SKM-1 treated with dmso at 0.1 percent for 144 hours (cell line): ENCODE results near the gene FOXO3.

ENCODE experiments used
- DNase-seq: peaks from one replicate; lab custom pipeline; 2025; ENCODE audit not compliant: unreplicated experiment; lab: John Stamatoyannopoulos, UW

The FOXO3 gene

GRCh38 chr6:108574457-108575141 is 13.9 kb downstream of the FOXO3 start:
- DNase-seq = no peak

DNA sequence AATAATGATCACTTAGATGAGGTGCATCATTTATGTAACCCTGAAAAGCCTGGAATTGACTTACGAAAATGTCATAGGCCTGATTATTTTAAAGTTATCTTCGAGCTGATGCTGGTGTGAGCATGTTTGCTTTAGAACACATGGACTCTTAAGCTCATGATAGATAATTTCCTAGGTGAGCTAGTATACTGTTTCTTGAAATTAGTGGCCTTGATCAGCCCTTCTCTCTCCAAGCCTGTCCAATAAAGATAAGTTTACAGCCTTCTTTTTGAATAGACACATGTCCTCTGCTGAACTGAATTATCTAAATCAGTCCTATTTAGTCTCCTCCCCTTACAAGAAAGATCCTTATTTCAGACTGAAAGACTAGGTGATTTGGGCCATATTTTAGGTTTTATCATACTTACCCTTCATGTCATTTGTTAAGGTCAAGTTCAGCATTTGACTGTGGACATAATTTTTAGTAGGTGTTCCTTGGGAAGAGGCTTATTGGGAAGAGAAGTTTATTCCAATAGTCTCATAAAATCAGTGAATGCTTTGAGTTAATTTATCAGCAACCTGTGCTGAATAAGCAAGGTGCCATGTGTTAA is 15.3 kb downstream of the FOXO3 start:
- no peak for DNase-seq

DNA sequence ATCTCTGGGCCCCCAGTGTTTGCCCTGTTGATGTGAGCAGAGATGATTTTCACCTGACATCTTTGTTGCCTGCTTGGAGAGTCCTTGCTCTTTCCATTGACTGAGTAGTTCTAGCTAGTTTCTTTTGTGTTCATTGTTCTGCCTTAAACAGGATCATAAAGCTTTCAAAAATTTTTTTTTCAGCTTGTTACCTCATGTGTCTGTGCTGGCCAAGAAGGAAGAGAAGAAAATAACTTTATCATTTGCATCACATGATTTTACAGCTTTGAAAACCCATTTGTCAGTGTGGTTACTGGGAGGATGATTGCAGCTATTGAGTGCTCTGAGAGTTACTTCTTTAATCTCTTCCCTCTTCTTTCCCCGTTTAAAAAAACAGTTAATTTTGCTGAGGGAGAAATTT is 16.0 kb downstream of the FOXO3 start:
- no peak for DNase-seq

- no peak for DNase-seq
Observed at GRCh38 chr6:108578166-108578565, 17.4 kb downstream of the FOXO3 start.

GRCh38 chr6:108578595-108579327 is 18.0 kb downstream of the FOXO3 start:
- DNase-seq = no peak

DNA sequence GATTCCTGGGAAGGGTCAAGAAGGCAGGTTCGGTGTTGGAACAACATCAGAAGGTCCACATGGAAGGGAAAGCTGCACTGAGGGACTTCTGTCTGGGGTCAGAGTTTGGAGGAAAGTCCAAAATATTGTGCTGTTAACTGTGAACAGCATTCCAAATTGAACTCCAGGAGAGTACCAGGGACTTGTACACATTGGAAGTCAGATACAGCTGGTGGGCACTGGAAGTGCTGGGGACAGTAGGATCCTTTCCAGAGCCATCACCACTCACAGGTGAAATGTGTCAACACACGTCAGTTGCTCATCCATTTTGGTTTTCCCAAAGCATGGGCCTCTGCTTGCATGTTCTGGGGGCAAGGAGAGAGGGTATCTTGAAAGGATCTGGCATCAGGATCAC is 18.6 kb downstream of the FOXO3 start:
- DNase-seq = no peak

- DNase-seq = no peak
Observed at GRCh38 chr6:108580646-108581045, 19.9 kb downstream of the FOXO3 start.

DNA sequence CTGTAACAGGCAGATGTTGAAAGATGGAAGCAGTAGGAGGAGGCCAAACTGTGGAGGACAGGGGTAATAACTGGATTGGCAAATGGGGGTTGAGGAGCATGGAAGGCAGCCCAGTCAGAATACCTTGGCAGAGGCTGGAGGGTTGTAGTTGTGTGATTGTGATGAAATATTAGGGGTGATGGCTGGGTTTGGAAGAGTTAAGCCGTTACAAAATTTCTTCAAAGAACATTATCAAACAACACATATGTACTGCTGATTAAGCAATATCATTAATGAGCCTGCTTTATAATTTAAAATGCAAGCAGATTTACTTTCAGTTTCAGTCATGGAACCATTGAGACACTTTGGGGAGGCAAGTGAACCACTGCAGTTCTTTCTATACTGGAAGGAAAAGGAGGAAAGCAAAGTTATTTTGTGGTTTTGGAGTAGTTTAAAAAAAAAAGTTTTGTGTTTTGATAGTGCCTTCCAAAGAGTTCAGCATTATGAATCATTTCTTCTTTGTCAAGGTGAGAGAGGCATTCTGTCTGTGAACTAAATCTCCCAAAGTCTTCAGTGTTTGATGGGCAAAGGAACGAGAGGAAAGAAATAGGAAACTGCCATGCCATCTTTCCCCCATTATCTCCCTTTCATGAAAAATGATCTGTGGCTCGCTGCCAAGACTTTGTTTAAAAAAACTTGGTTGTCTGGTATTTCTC is 20.7 kb downstream of the FOXO3 start:
- no peak for DNase-seq

DNA sequence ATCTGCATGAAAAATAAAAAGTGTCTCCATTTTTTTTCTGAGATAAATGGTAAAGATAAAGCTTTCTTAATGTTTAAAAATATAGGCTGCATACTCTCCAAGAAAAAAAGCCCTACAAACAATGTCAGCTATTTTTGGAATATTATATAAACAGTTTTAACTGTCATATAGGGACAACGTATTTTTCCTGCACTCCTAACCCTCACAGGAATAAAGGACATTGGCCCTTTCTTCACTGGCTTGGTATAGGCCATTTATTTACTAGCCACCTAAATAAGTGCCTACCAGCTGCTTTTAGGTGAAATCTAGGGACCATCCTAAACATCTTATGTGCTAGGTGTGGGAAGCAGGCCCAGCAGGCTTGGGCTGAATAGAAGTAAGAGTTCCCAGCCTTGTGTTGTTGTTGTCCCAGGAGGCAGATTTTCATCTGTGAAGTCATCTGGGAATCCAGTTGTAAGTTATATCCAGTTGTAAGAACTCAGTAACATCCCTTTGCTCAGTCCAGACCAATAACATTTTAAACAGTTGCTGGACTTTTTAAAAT is 21.3 kb downstream of the FOXO3 start:
- no peak for DNase-seq

GRCh38 chr6:108582618-108583017 is 21.9 kb downstream of the FOXO3 start:
- DNase-seq = no peak

DNA sequence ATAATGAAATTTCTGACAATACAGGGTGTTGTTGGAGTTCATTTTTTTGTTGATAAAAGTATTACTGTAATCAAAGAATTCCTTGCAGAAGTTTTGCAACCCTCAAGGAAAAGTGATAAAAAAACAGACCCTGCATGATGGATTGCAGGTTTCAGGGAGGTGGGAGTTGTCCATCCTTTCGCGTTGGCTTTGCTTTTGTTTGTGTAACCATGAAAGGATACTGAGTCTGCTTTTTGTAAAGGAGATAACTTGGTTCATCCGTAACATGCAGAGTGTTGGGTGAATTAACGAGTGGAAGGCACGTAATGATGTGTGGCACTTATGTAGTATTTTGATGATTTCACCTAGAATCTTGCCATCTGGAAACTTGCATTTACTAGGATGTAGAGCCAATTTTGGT is 23.6 kb downstream of the FOXO3 start:
- no peak for DNase-seq

DNA sequence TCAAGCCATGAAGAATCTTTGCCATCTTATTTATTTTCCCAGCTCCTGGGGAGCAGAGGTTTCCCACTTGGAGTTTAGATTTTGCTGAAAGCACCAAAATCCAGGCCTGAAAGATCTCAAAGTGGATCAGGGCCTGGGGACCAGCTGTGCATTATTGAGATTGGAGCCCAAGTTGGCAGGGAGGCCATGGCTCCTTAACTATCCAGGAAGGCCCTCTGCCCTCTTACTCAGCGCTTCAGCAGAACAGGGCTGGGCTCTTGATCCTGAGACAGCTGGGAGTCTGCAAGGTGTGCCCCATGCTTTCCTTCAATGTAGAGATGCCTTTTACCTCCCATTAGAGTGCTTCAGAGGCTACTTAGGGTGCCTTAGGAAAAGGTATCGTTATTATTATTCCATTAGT is 24.6 kb downstream of the FOXO3 start:
- DNase-seq = no peak

GRCh38 chr6:108585921-108586536 is 25.3 kb downstream of the FOXO3 start:
- no peak for DNase-seq

DNA sequence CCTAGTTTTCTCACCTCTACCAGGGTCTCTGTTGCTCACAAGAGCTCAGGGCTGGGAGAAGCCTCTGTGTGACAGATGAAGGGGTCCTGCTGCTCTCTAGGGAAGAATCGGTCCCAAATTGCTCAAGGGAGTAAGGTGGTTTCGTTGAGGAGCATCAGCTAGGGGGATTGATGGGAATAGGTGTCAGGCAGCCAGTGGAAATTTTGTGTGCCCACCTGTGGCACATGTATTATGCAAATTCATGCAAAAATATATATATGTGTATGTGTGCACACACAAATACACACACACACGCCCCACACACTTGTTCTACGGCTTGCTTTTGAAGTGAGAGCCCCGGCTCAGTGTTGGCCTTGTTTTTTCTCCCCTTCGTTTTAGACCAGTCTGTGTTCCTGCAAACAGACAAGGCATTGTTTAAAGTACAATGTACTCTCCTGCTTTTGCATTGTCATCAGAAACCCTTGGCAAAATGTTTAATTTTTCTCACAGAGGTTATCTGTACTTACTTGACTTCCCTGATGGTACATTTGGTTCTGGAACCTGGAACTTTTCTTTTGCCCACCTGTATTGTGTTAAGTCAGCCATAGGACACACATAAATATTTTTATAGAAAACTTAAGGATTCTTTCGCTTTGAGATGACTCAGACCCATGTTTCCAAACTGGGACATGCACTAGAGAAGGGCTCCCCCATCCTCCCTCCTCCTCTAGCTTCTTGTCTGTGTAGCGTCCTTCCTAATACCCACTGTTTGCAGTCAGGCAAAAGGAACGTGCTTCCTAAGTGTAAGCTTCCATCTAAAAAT is 26.7 kb downstream of the FOXO3 start:
- DNase-seq = no peak

DNA sequence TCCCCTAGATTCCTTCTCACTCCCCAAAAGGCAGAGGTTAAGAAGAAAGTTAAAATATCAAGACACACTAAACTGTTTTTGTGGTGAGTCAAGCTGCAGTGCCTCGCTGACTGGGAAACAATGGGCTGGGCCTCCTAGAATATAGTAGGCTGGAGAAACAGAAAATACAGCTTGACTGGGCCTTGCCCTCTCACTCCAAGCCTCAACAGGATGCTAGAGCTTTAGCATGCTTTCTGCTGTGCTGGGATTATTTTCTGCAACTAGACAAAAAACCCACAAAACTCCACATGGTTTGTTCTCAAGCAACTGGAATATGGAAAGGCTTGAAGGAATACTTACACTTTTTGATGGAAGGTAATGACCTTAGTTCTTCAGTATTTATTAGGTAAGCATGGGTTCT is 27.9 kb downstream of the FOXO3 start:
- no peak for DNase-seq

DNA sequence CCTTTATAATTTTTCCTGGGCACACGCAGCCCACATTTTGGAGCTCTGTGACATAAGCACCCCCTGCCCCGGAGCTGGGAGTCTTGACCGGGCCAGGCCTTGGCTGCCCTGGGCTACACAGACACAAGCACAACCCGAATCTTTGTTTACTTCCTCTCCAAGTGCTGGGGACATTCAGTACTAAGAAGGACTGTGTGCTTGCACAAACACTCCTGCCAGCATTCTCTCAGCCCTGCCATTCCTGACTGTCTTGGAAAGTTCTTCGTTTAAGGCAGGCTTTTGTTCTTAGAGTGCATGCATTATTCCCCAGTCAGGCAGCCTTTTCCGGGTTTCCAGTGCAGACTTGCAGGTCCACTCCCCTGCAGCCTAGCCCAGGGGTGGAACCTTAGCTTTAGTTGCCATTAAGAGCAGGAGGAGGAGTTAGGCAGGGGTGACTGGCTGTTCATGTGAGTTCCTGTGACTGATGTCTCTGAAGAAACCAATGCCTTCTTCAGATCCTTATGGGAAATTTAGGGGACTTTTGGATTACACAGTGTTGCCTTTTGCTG is 28.6 kb downstream of the FOXO3 start:
- no peak for DNase-seq

GRCh38 chr6:108591040-108591816 is 30.5 kb downstream of the FOXO3 start:
- no peak for DNase-seq

DNA sequence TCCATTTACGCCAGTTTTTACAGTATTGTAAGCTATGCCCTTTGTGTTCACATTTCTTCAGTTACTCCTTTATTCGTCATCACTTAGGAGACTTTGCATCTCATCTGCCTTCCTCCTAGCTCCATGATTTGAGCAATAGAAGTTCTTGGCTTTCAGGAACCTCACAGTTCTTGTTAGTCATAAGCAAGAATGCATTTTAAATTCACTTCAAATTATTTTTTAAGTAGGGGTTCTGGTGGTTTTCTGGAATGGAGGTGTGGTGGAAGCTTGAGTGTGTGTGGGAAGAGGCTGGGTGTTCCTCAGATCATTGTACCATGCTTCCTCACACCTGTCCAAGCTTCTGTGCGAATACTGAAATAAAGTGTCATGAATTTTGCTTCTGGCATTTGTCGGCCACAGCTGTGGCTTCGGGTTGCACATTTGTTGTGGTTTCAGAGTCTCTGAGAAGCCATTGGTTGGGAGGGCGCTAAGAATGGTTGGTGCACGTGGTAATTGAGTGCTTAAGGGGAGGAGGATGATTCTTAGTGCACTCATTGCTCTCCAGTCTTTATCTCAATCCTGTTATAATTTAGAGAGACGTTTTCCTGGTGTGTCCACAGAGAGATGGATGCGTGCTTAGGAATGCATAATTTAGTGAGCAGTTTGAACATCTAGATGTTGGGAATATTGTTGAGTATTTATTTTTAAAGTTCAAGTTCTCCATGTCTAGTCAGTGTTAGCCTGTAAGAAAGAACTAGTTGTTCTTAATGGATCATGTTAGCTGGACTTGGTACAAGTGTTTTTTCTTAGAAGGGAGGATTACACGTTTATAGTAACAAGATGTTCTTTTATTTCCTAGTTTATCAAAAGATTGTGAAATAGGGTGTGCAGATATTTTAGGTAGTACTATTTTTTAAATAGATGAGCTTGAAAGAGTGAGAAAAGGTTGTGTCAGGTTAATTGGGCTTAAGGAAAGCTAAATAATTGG is 31.9 kb downstream of the FOXO3 start:
- DNase-seq = peak; percentile 29
